ENCODE results near the gene ALCAM.

The ALCAM gene

GRCh38 chr3:105366326-105367062, at the start of gene ALCAM:
TSS of gene ALCAM (plus strand) at chr3:105366909.
- peak within 1 kb of the TSS; percentile 97 for H3K4me3 ChIP-seq (ENCODE audit: control insufficient read depth, low read depth, low read length)
- peak; percentile 96 for DNase-seq (ENCODE audit: low read depth)
- peak; percentile 89 for TF ChIP-seq CTCF (IDR thresholded peaks at IDR 0.05; ENCODE audit: control insufficient read depth, insufficient read depth, low read depth, low read length, missing control alignments)

- no peak for DNase-seq (ENCODE audit: low read depth)
- no peak overlapping the region for H3K4me3 ChIP-seq (ENCODE audit: control insufficient read depth, low read depth, low read length)
- TF ChIP-seq CTCF (IDR thresholded peaks at IDR 0.05; ENCODE audit: control insufficient read depth, insufficient read depth, low read depth, low read length, missing control alignments) = no peak
Observed at GRCh38 chr3:105317841-105318240, 48.9 kb upstream of the ALCAM start.

- no peak overlapping the region for H3K4me3 ChIP-seq (ENCODE audit: control insufficient read depth, low read depth, low read length)
- TF ChIP-seq CTCF (IDR thresholded peaks at IDR 0.05; ENCODE audit: control insufficient read depth, insufficient read depth, low read depth, low read length, missing control alignments) = no peak
- DNase-seq (ENCODE audit: low read depth) = no peak
Observed at GRCh38 chr3:105322570-105323273, 44.0 kb upstream of the ALCAM start.

GRCh38 chr3:105323274-105323599, 43.5 kb upstream of the ALCAM start:
- TF ChIP-seq CTCF (IDR thresholded peaks at IDR 0.05; ENCODE audit: control insufficient read depth, insufficient read depth, low read depth, low read length, missing control alignments) = no peak
- no peak for DNase-seq (ENCODE audit: low read depth)

GRCh38 chr3:105324951-105325350, 41.8 kb upstream of the ALCAM start:
- no peak for TF ChIP-seq CTCF (IDR thresholded peaks at IDR 0.05; ENCODE audit: control insufficient read depth, insufficient read depth, low read depth, low read length, missing control alignments)
- no peak overlapping the region for H3K4me3 ChIP-seq (ENCODE audit: control insufficient read depth, low read depth, low read length)
- no peak for DNase-seq (ENCODE audit: low read depth)

More at GRCh38 chr3:105323274-105323599, 43.5 kb upstream of the ALCAM start:
- no peak overlapping the region for H3K4me3 ChIP-seq (ENCODE audit: control insufficient read depth, low read depth, low read length)

GRCh38 chr3:105327662-105328337, 38.9 kb upstream of the ALCAM start:
- TF ChIP-seq CTCF (IDR thresholded peaks at IDR 0.05; ENCODE audit: control insufficient read depth, insufficient read depth, low read depth, low read length, missing control alignments) = no peak
- DNase-seq (ENCODE audit: low read depth) = peak; percentile 16
- no peak overlapping the region for H3K4me3 ChIP-seq (ENCODE audit: control insufficient read depth, low read depth, low read length)
